Brain microvascular endothelial cell (primary cell): ENCODE results near the gene URB2.

Experiments used
- DNase-seq: peaks from one replicate; pipeline ENCODE4 v3.0.0-alpha.2; 2020
- H3K27ac ChIP-seq: fragments of 250-450 bp; sonication (Bioruptor Pico); 2 replicates; pipeline ENCODE4 v1.5.1; 2020; ENCODE audit warnings: mild to moderate bottlenecking, moderate library complexity
- H3K27me3 ChIP-seq: fragments of 250-450 bp; sonication (Bioruptor Pico); replicated peaks from 2 replicates; pipeline ENCODE4 v1.5.1; 2020; ENCODE audit warnings: mild to moderate bottlenecking
- H3K36me3 ChIP-seq: fragments of 250-450 bp; sonication (Bioruptor Pico); replicated peaks from 2 replicates; pipeline ENCODE4 v1.5.1; 2020; ENCODE audit warnings: mild to moderate bottlenecking
- H3K4me3 ChIP-seq: 2 replicates; pipeline ENCODE4 v1.5.1; 2011; ENCODE audit warnings: low read depth, mild to moderate bottlenecking, control low read depth, low read length, moderate library complexity
- in situ Hi-C: cut with HindIII; loops from 2 replicates; pipeline ENCODE4 v1.10.0; 2017; ENCODE audit warnings: low sequenced_read_pairs, low pct_ligation_motif_present
- TF ChIP-seq, protein P1 (sequence below): IDR thresholded peaks from 2 replicates; pipeline ENCODE4 v1.5.1; 2011; ENCODE audit warnings: low read depth, mild to moderate bottlenecking, moderate library complexity, low read length, control low read depth, inconsistent platforms; ENCODE audit errors: missing control alignments

The URB2 gene

DNA sequence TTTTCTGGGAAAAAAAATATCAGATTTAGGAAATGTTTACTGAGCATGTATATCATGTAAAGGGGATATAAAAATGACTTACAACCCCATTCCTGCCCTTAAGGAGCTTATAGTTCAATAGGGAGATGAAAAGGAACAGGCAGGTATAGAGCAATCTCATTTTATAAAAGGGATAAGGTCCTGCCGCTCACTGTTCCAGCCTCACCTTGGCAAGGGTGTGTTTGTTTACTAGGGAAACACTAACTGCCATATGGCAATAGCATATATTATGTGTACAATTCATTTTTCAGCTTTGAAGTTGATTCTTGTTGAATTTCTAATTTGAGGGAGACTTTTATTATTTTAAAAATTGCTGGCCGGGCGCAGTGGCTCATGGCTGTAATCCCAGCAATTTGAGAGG lies 25.5 kb downstream of the URB2 start:
- no peak overlapping the region for H3K27ac ChIP-seq
- TF ChIP-seq, protein P1, sequence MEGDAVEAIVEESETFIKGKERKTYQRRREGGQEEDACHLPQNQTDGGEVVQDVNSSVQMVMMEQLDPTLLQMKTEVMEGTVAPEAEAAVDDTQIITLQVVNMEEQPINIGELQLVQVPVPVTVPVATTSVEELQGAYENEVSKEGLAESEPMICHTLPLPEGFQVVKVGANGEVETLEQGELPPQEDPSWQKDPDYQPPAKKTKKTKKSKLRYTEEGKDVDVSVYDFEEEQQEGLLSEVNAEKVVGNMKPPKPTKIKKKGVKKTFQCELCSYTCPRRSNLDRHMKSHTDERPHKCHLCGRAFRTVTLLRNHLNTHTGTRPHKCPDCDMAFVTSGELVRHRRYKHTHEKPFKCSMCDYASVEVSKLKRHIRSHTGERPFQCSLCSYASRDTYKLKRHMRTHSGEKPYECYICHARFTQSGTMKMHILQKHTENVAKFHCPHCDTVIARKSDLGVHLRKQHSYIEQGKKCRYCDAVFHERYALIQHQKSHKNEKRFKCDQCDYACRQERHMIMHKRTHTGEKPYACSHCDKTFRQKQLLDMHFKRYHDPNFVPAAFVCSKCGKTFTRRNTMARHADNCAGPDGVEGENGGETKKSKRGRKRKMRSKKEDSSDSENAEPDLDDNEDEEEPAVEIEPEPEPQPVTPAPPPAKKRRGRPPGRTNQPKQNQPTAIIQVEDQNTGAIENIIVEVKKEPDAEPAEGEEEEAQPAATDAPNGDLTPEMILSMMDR, result no peak
- no peaks in the 10 kb centered on the region for H3K27me3 ChIP-seq
- no peak overlapping the region for H3K4me3 ChIP-seq
- in situ Hi-C loops, result no loop called here
- DNase-seq, result no peak
- peaks cover 48% of the 10 kb centered on the region for H3K36me3 ChIP-seq

DNA sequence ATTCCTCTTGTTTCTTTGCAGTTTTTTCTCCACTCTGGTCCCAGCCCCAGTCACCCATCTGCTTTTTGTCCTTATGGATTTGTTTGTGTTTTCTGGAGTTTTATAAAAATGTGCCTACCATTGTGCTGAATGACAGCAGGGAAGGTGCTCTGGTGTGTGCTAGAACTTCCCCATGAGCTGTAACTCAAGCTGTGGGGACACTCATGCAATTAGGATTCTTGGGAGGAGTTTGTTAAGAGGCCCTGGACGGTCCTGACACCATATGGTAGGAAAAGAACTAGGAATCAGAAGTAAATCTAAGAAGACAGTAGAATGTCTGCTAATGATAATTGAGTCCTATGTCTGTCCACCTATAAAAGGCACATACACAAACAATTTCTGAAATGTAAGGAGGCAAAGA lies 27.4 kb downstream of the URB2 start:
- H3K27ac ChIP-seq, result no peak overlapping the region
- H3K36me3 ChIP-seq, result peaks cover 40% of the 10 kb centered on the region
- DNase-seq, result no peak
- in situ Hi-C loops, result no loop called here
- no peaks in the 10 kb centered on the region for H3K27me3 ChIP-seq
- TF ChIP-seq, protein P1, result no peak
- no peak overlapping the region for H3K4me3 ChIP-seq

DNA sequence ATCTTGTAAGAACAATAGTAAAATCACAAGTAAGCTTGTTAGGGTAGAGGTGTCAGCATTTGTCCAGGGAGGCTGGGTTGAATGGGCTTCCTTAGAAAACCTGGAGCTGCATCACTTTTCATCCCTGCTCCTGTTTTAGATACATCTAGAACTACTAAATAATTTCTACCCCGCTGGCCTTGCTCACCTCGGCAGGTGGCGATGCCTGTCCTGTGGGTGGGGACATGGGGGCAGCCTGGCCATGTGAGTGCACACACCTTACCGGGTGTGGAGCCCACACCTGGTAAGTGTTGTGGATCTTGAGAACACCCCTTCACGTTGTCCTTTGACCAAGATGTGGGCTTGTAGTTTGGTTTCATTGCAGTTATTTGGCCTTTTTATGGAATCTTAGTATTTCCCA lies 29.7 kb downstream of the URB2 start:
- DNase-seq, result no peak
- Histone ChIP-seq H3K27me3 (no peaks in the 10 kb centered on the region), H3K4me3 (no peak overlapping the region), H3K27ac (no peak overlapping the region), H3K36me3 (peaks cover 32% of the 10 kb centered on the region)
- TF ChIP-seq, protein P1, result no peak
- in situ Hi-C loops, result no loop called here

DNA sequence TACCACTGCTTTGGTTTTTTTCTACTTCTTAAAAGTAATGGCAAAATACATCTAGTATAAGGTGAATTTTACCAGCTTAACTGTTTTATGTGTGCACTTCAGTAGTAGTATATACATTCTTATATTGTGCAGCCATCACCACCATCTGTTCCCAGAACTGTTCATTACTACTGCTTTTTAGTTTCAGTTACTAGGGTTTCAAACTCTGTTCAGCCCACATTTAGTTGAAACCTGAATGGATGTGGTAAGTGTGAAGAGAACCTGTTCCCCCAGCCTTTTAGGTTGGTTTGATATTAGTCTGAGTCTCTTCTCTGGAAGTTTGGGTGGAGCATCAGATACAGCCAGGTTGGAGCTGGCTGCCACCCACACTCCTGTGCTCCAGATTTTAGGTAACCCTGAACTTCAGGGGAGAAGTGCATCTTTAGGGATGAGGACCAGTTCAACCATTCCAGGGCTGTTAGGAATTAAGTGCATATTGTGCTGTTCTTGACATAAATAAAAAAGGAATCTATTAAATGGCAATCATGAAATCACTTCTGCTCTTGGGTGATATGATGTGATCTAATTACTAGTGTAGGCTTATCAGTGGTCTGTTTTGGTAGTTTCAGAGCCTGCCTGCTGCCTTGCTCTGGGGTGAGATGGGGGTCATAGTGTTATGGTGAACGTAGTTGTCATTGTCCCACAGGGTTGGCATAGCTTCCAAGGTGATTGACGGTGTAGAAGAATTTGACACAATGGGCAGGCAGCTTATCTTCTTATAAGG lies 32.1 kb downstream of the URB2 start:
- no peaks in the 10 kb centered on the region for H3K27me3 ChIP-seq
- TF ChIP-seq, protein P1, result no peak
- no peak overlapping the region for H3K27ac ChIP-seq
- H3K36me3 ChIP-seq, result peaks cover 28% of the 10 kb centered on the region
- no peak overlapping the region for H3K4me3 ChIP-seq
- in situ Hi-C loops, result no loop called here
- DNase-seq, result no peak

DNA sequence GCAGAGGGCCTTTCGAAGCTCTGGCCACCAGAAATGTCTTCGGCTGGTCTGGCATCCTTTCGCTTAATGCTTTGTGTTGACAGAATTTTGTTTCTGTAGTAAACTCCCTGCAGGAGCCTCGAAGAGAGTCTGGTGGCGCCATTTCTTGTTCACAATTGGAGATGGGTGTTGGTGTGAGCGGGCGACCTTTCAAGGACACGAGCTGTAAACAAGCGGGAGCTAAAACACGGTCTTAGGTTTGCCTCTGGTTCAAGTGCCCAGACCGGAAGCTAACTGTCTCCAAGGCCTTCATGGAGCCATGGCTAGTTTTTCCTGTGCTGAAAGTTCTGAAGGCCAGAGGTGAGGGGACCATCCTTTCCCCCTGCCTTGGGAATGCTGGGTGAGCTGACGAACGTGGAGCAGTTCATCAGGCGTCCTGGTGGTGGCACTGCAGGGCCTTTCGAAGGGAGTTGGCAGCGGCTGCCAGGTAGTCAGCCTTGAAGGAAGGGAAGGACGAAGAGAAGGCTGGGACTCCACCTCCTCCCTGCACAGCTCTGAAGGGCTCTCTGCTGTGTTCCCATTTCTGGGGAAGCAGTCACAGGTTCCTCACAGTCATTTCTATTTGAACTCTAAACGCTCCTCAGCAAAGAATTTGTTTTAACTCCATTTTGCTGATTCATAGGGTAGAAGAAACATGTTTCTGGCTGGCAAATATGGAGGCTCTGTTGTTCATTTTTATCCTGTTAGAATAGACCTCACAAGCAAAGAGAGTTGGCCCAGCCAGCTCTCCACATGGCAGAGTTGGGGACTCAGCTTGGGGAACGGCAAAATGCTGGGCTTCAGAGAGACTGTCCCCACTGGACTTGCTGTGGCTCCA lies 35.2 kb downstream of the URB2 start:
- DNase-seq, result peak; percentile 64
- TF ChIP-seq, protein P1, result peak; percentile 97
- Histone ChIP-seq H3K27ac (no peak overlapping the region), H3K27me3 (no peaks in the 10 kb centered on the region), H3K4me3 (no peak overlapping the region), H3K36me3 (peaks cover 21% of the 10 kb centered on the region)
- in situ Hi-C loops, result no loop called here
